Endothelial cell of umbilical vein (primary cell): ENCODE results near the gene L3MBTL4. TPM values are rescaled to one million over a fixed set of nuclear protein-coding genes. Genes with fewer than 3 reads are reported as not detected.

Source experiments
- BruUV-seq: library from RNA; stranded (reverse); fragments of 400-500 nt; replicated peaks from 2 replicates; lab custom pipeline; 2021; lab: Mats Ljungman, UMichigan
- CTCF ChIA-PET: fragments of 300-600, 350-600 bp; sonication (Branson Sonifier 250); formaldehyde crosslinking; loops from one replicate; lab custom pipeline; 2021; ENCODE audit warnings: antibody characterized with exemption, inconsistent platforms; lab: Charles Lee
- POLR2A ChIA-PET: fragments of 300-600, 350-600 bp; sonication (Branson Sonifier 250); formaldehyde crosslinking; loops from one replicate; lab custom pipeline; 2021; ENCODE audit warnings: antibody characterized with exemption, inconsistent platforms; lab: Charles Lee
- DNase-seq: peaks from one replicate; pipeline ENCODE4 v3.0.0-alpha.2; 2011; ENCODE audit warnings: low read depth, low spot score
- FAIRE-seq: peaks from 2 replicates; lab custom pipeline; 2011; peaks lifted over from hg19 to GRCh38; lab: Jason Lieb, UNC
- H2AFZ ChIP-seq: 2 replicates; pipeline ENCODE4 v1.6.0; 2012; ENCODE audit warnings: low read depth, low read length, control low read depth, inconsistent platforms
- H3K27ac ChIP-seq: 2 replicates; pipeline ENCODE4 v1.5.1; 2011; ENCODE audit warnings: low read depth, mild to moderate bottlenecking, control low read depth, low read length, moderate library complexity; ENCODE audit not compliant: insufficient read depth
- H3K27me3 ChIP-seq, 2 experiments: 2 replicates each; pipeline versions ENCODE4 v1.6.0 to v1.6.1; 2011; ENCODE audit warnings: low read length in 2 of 2, mixed read lengths in 1 of 2; ENCODE audit not compliant: control insufficient read depth in 2 of 2, insufficient read depth in 2 of 2
- H3K36me3 ChIP-seq, 2 experiments: 2 replicates in 1 of 2; 3 replicates in 1 of 2; pipeline ENCODE4 v1.5.1; 2011; ENCODE audit warnings: low read length in 2 of 2, mild to moderate bottlenecking in 1 of 2, moderate library complexity in 1 of 2; ENCODE audit not compliant: control insufficient read depth in 2 of 2, insufficient read depth in 2 of 2; ENCODE audit errors: extremely low read depth in 1 of 2
- H3K4me1 ChIP-seq: 3 replicates; pipeline ENCODE4 v1.5.1; 2011; ENCODE audit warnings: mild to moderate bottlenecking, low read length; ENCODE audit not compliant: control insufficient read depth, insufficient read depth; ENCODE audit errors: extremely low read depth
- H3K4me2 ChIP-seq: 2 replicates; pipeline ENCODE4 v1.6.1; 2011; ENCODE audit warnings: low read length, control low read depth, mixed read lengths; ENCODE audit not compliant: insufficient read depth
- H3K4me3 ChIP-seq, 3 experiments: fragments of 200-600 bp in 1 of 3; sonication (generic), shearing (Covaris generic) in 1 of 3; replicated peaks in 1 of 3; 2 replicates each; pipeline ENCODE4 v1.5.1; 2011 to 2016; ENCODE audit warnings: control low read depth in 3 of 3, low read length in 3 of 3, mild to moderate bottlenecking in 2 of 3, inconsistent platforms in 1 of 3, low read depth in 1 of 3, moderate library complexity in 1 of 3; ENCODE audit not compliant: insufficient read depth in 1 of 3
- H3K79me2 ChIP-seq: 2 replicates; pipeline ENCODE4 v1.6.0; 2012; ENCODE audit warnings: low read length, inconsistent platforms; ENCODE audit not compliant: control insufficient read depth, insufficient read depth
- H3K9ac ChIP-seq: replicated peaks from 2 replicates; pipeline ENCODE3; 2011; ENCODE audit warnings: low read length, control low read depth; ENCODE audit not compliant: insufficient read depth; ENCODE audit errors: extremely low read depth
- H3K9me1 ChIP-seq: replicated peaks from 3 replicates; pipeline ENCODE4 v1.6.0; 2011; ENCODE audit warnings: mild to moderate bottlenecking, low read length; ENCODE audit not compliant: control insufficient read depth, insufficient read depth; ENCODE audit errors: extremely low read depth
- H3K9me3 ChIP-seq: replicated peaks from 2 replicates; pipeline ENCODE4 v1.5.1; 2012; ENCODE audit warnings: low read length, inconsistent platforms; ENCODE audit not compliant: control insufficient read depth, insufficient read depth
- H4K20me1 ChIP-seq: replicated peaks from 2 replicates; pipeline ENCODE3; 2011; ENCODE audit warnings: mild to moderate bottlenecking, low read length; ENCODE audit not compliant: control insufficient read depth, insufficient read depth; ENCODE audit errors: extremely low read depth
- CTCF ChIP-seq, 2 donors: IDR thresholded peaks; 1 replicate in 1 of 2; 2 replicates in 1 of 2; pipeline ENCODE4 v1.5.1; 2011; ENCODE audit warnings: low read length in 2 of 2, mild to moderate bottlenecking in 2 of 2, moderate library complexity in 2 of 2, control low read depth in 1 of 2, inconsistent platforms in 1 of 2, low read depth in 1 of 2; ENCODE audit not compliant: insufficient read depth in 1 of 2; ENCODE audit errors: extremely low read depth in 1 of 2
- EZH2 ChIP-seq: IDR thresholded peaks from 2 replicates; pipeline ENCODE4 v1.6.1; 2012; ENCODE audit warnings: borderline replicate concordance, low read depth, mild to moderate bottlenecking, moderate library complexity, low read length, inconsistent platforms; ENCODE audit not compliant: severe bottlenecking
- FOS ChIP-seq: IDR thresholded peaks from 2 replicates; pipeline ENCODE4 v1.6.1; 2011; ENCODE audit warnings: mild to moderate bottlenecking, low read length, moderate library complexity, borderline replicate concordance; ENCODE audit not compliant: insufficient read depth
- GATA2 ChIP-seq: IDR thresholded peaks from 2 replicates; pipeline ENCODE4 v1.7.0; 2011; ENCODE audit warnings: low read depth, mild to moderate bottlenecking, moderate library complexity, mixed read lengths, low read length; ENCODE audit not compliant: insufficient read length, insufficient read depth
- JUN ChIP-seq: IDR thresholded peaks from 2 replicates; pipeline ENCODE4 v1.6.1; 2011; ENCODE audit warnings: borderline replicate concordance, low read depth; ENCODE audit not compliant: insufficient read length, insufficient read depth
- MAX ChIP-seq: IDR thresholded peaks from 2 replicates; pipeline ENCODE4 v1.6.1; 2011; ENCODE audit not compliant: insufficient read depth, insufficient read length
- MYC ChIP-seq: IDR thresholded peaks from one replicate; pipeline ENCODE4 v1.6.1; 2011; ENCODE audit warnings: mild to moderate bottlenecking, low read depth, low read length
- POLR2A ChIP-seq: IDR thresholded peaks from 2 replicates; pipeline ENCODE4 v1.6.1; 2012; ENCODE audit warnings: low read depth, mild to moderate bottlenecking, control low read depth, low read length
- POLR2AphosphoS5 ChIP-seq: IDR thresholded peaks from 2 replicates; pipeline ENCODE4 v1.6.1; 2012; ENCODE audit warnings: low read depth, mild to moderate bottlenecking, control low read depth, low read length, moderate library complexity; ENCODE audit not compliant: insufficient read depth
- dilution Hi-C: fragments of 300-500 bp; cut with MboI; formaldehyde crosslinking; loops from one replicate; pipeline ENCODE4 v1.15.0; 2019; ENCODE audit warnings: low sequenced_read_pairs; ENCODE audit not compliant: extremely low pct_ligation_motif_present
- intact Hi-C: fragments of 100-400 bp; cut with micrococcal nuclease; formaldehyde crosslinking; loops from one replicate; pipeline ENCODE4 v1.10.0; 2022
- polyA plus RNA-seq, 4 experiments: library from polyadenylated mRNA; depleted of rRNA in 3 of 4; stranded (reverse) in 3 of 4; unstranded in 1 of 4; fragments of >200 nt; gene quantifications; 2 replicates each; pipeline versions ENCODE4 v1.2.1 to v1.2.3, GENCODE V29; 2011 to 2012; ENCODE audit warnings: missing spikeins in 1 of 4
- total RNA-seq: library from RNA; stranded (reverse); gene quantifications from 2 replicates; pipeline ENCODE4 v1.2.3, GENCODE V29; 2021

The L3MBTL4 gene
- total and polyA plus RNA-seq, 2 donors (not counting 3 experiments of a cell fraction or from before 2014, with no cell fraction given) = 0.80 TPM; not detected in 1

- dilution Hi-C loops (no loop called here), intact Hi-C loops (no loop called here)
- H3K9me3 ChIP-seq = no peaks in the 10 kb centered on the region
- no peak overlapping the region for H3K9ac ChIP-seq
- no peaks in the 10 kb centered on the region for H3K9me1 ChIP-seq
- TF ChIP-seq POLR2A (no peak), GATA2 (no peak), EZH2 (no peak), MAX (no peak), FOS (no peak), POLR2AphosphoS5 (no peak), CTCF (IDR thresholded peaks at IDR 0.05; ENCODE audit: extremely low read depth in 1 of 2, insufficient read depth in 1 of 2, low read depth in 1 of 2, low read length in 2 of 2) (no peak), MYC (no peak), JUN (no peak)
- no peak overlapping the region for H3K27ac ChIP-seq
- ChIA-PET CTCF (no interaction called here), POLR2A (no interaction called here)
- no TSS peak for BruUV-seq
- no peaks in the 10 kb centered on the region for H3K27me3 ChIP-seq
- no peak overlapping the region for H3K4me2 ChIP-seq
- FAIRE-seq (no peak), DNase-seq (no peak)
- no peaks in the 10 kb centered on the region for H3K36me3 ChIP-seq
- H3K79me2 ChIP-seq = no peaks in the 10 kb centered on the region
- no peaks in the 10 kb centered on the region for H4K20me1 ChIP-seq
- no peak overlapping the region for H2AFZ ChIP-seq
- H3K4me1 ChIP-seq = no peaks in the 10 kb centered on the region
- no peak overlapping the region for H3K4me3 ChIP-seq
Observed at GRCh38 chr18:6024745-6025248, 389.9 kb downstream of the L3MBTL4 start.
